Gastrocnemius medialis (tissue), 4 donors: Measurements from ENCODE around the gene CELSR1. TPM values are rescaled to one million over a fixed set of nuclear protein-coding genes. Genes with fewer than 3 reads are reported as not detected.

Experiments used
- ATAC-seq, 2 donors: fragments of 150-250 bp; one replicate each; pipeline ENCODE4 v1.9.1; 2016
- DNase-seq, 2 donors: peaks; one replicate each; pipeline ENCODE4 v3.0.0-alpha.2; 2019
- H3K27ac ChIP-seq, 4 donors: fragments of 200-600 bp; sonication (generic); 1 replicate in 1 of 4; 2 replicates in 3 of 4; pipeline ENCODE4 v1.5.1; 2016 to 2018; ENCODE audit warnings: mild to moderate bottlenecking in 2 of 4, moderate library complexity in 1 of 4
- H3K27me3 ChIP-seq, 3 donors: fragments of 200-600 bp; sonication (generic) in 2 of 3; 1 replicate in 1 of 3; 2 replicates in 2 of 3; pipeline versions ENCODE4 v1.5.1 to v1.6.0; 2016 to 2019; ENCODE audit warnings: mild to moderate bottlenecking in 1 of 3, moderate library complexity in 1 of 3
- H3K36me3 ChIP-seq, 2 donors: fragments of 200-600 bp; sonication (generic) in 1 of 2; one replicate each; pipeline ENCODE4 v1.5.1; 2017 to 2018
- H3K4me1 ChIP-seq, 2 donors: fragments of 200-600 bp; sonication (generic) in 1 of 2; one replicate each; pipeline ENCODE4 v1.5.1; 2016 to 2017; ENCODE audit warnings: mild to moderate bottlenecking in 2 of 2
- H3K4me3 ChIP-seq, 4 donors: fragments of 200-600 bp; sonication (generic) in 3 of 4; 1 replicate in 1 of 4; 2 replicates in 3 of 4; pipeline ENCODE4 v1.5.1; 2016 to 2019; ENCODE audit warnings: mild to moderate bottlenecking in 2 of 4
- H3K9me3 ChIP-seq, 3 donors: fragments of 200-600 bp; sonication (generic) in 2 of 3; 1 replicate in 1 of 3; 2 replicates in 2 of 3; pipeline ENCODE4 v1.5.1; 2016 to 2019
- POLR2A ChIP-seq, 2 donors: fragments of 450-650 bp; IDR thresholded peaks; one replicate each; pipeline ENCODE4 v1.6.1; 2017; ENCODE audit warnings: antibody characterized with exemption in 2 of 2, mild to moderate bottlenecking in 2 of 2, moderate library complexity in 2 of 2
- in situ Hi-C, 4 donors: fragments of 200-750 bp; cut with MboI; loops; one replicate each; pipeline versions ENCODE4 v1.15.0 to v1.8.0; 2017; ENCODE audit warnings: low sequenced_read_pairs in 4 of 4
- intact Hi-C: fragments of 100-400 bp; cut with DNase I; formaldehyde crosslinking; loops from one replicate; pipeline ENCODE4 v1.15.1; 2023; ENCODE audit warnings: low total_unique reads
- total RNA-seq, 4 donors: library from RNA; depleted of rRNA; stranded (reverse); fragments of >200 nt; gene quantifications; one replicate each; pipeline versions ENCODE4 v1.1.0 to v1.2.3, GENCODE V29; 2016
- TF ChIP-seq, protein P1 (sequence below), 5 experiments: fragments of 450-650 bp in 3 of 5; fragments of 200-600 bp in 2 of 5; sonication (generic) in 2 of 5; IDR thresholded peaks in 4 of 5; conservative IDR thresholded peaks in 1 of 5; 1 replicate in 4 of 5; 2 replicates in 1 of 5; pipeline ENCODE4 v1.5.1; 2016 to 2019; ENCODE audit warnings: antibody characterized with exemption in 5 of 5, mild to moderate bottlenecking in 3 of 5, moderate library complexity in 3 of 5

Gene CELSR1
- total RNA-seq, 4 donors from 2014 or later = 0.10 to 1.5 (median 0.87) TPM

DNA sequence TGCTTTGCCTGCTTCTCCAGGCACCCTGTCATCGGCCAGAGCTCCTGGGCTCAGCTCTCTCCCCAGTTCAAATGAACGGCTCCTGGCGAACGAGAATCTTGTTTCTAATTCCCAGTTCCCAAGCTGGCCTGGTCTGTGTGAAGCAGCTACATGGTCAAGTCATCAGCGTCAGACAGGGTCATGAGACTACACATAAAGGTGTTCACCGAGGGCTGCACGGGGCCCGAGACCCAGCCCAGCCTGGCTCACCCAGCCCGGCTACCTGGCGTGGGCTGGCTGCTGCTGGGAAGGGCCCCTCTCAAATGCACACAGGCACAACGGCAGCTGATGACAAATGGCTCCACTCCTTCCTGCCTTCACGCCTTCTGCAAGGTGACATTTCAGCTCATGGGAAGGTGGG is 14.6 kb upstream of the CELSR1 start:
- Histone ChIP-seq H3K36me3 (no peaks in the 10 kb centered on the region), H3K4me1 (peaks cover 3 to 9% of the 10 kb centered on the region in 2 donors), H3K27ac (no peak overlapping the region), H3K27me3 (no peaks in the 10 kb centered on the region), H3K4me3 (no peak overlapping the region), H3K9me3 (no peaks in the 10 kb centered on the region)
- no peak for DNase-seq
- in situ Hi-C loops = loop anchor here in 2 of 4 donors (25.0 kb wide), 3 partner anchors 135 to 235 kb away; no protein-coding TSS in a partner anchor
- TF ChIP-seq POLR2A (IDR thresholded peaks at IDR 0.05) = no peak
- TF ChIP-seq, protein P1, sequence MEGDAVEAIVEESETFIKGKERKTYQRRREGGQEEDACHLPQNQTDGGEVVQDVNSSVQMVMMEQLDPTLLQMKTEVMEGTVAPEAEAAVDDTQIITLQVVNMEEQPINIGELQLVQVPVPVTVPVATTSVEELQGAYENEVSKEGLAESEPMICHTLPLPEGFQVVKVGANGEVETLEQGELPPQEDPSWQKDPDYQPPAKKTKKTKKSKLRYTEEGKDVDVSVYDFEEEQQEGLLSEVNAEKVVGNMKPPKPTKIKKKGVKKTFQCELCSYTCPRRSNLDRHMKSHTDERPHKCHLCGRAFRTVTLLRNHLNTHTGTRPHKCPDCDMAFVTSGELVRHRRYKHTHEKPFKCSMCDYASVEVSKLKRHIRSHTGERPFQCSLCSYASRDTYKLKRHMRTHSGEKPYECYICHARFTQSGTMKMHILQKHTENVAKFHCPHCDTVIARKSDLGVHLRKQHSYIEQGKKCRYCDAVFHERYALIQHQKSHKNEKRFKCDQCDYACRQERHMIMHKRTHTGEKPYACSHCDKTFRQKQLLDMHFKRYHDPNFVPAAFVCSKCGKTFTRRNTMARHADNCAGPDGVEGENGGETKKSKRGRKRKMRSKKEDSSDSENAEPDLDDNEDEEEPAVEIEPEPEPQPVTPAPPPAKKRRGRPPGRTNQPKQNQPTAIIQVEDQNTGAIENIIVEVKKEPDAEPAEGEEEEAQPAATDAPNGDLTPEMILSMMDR (IDR thresholded peaks at IDR 0.05 in 4 of 5, conservative IDR thresholded peaks at IDR 0.05 in 1 of 5) = no peak
- intact Hi-C loops = no loop called here
- ATAC-seq = no peak

GRCh38 chr22:46551321-46551720 is 13.9 kb upstream of the CELSR1 start:
- in situ Hi-C loops (loop anchor here in 2 of 4 donors (25.0 kb wide), 3 partner anchors 136 to 236 kb away; no protein-coding TSS in a partner anchor), intact Hi-C loops (no loop called here)
- ATAC-seq = no peak

GRCh38 chr22:46549971-46550641 is 12.7 kb upstream of the CELSR1 start:
- H3K27ac ChIP-seq = no peak overlapping the region
- in situ Hi-C loops (loop anchor here in 3 of 4 donors (10.0 to 25.0 kb wide), 7 partner anchors 137 to 413 kb away; no protein-coding TSS in a partner anchor), intact Hi-C loops (loop anchor here (10.0 kb wide), 1 partner anchor 425 kb away; no protein-coding TSS in a partner anchor)
- H3K9me3 ChIP-seq = no peaks in the 10 kb centered on the region
- ATAC-seq (no peak), DNase-seq (no peak)
- H3K4me1 ChIP-seq = peaks cover 3 to 15% of the 10 kb centered on the region in 2 donors
- no peak for TF ChIP-seq POLR2A (IDR thresholded peaks at IDR 0.05)
- TF ChIP-seq, protein P1 (IDR thresholded peaks at IDR 0.05 in 4 of 5, conservative IDR thresholded peaks at IDR 0.05 in 1 of 5) = no peak
- no peaks in the 10 kb centered on the region for H3K36me3 ChIP-seq
- no peak overlapping the region for H3K4me3 ChIP-seq
- H3K27me3 ChIP-seq = no peaks in the 10 kb centered on the region

More at GRCh38 chr22:46551321-46551720, 13.9 kb upstream of the CELSR1 start:
- peaks cover 3 to 15% of the 10 kb centered on the region in 2 donors for H3K4me1 ChIP-seq
- H3K4me3 ChIP-seq = no peak overlapping the region
- no peaks in the 10 kb centered on the region for H3K36me3 ChIP-seq
- no peaks in the 10 kb centered on the region for H3K9me3 ChIP-seq
- no peaks in the 10 kb centered on the region for H3K27me3 ChIP-seq
- DNase-seq = no peak
- TF ChIP-seq POLR2A (IDR thresholded peaks at IDR 0.05) = no peak
- TF ChIP-seq, protein P1 (IDR thresholded peaks at IDR 0.05 in 4 of 5, conservative IDR thresholded peaks at IDR 0.05 in 1 of 5) = no peak
- no peak overlapping the region for H3K27ac ChIP-seq

GRCh38 chr22:46549563-46549840 is 12.1 kb upstream of the CELSR1 start:
- Histone ChIP-seq H3K27ac (no peak overlapping the region), H3K9me3 (no peaks in the 10 kb centered on the region), H3K4me1 (peaks cover 3 to 15% of the 10 kb centered on the region in 2 donors), H3K36me3 (no peaks in the 10 kb centered on the region), H3K27me3 (no peaks in the 10 kb centered on the region), H3K4me3 (no peak overlapping the region)
- in situ Hi-C loops = loop anchor here in 3 of 4 donors (10.0 to 25.0 kb wide), 4 partner anchors 162 to 412 kb away; no protein-coding TSS in a partner anchor
- intact Hi-C loops = loop anchor here (10.0 kb wide), 1 partner anchor 425 kb away; no protein-coding TSS in a partner anchor
- TF ChIP-seq, protein P1 (IDR thresholded peaks at IDR 0.05 in 4 of 5, conservative IDR thresholded peaks at IDR 0.05 in 1 of 5) = no peak
- no peak for TF ChIP-seq POLR2A (IDR thresholded peaks at IDR 0.05)
- DNase-seq (no peak), ATAC-seq (no peak)
